ENCODE data around the gene SNRPD2.
"Not testable (repeated sequence)": the region's sequence is repeated elsewhere in the genome, so short reads cannot be mapped to it uniquely, and the experiment has no call there.

The SNRPD2 gene

DNA sequence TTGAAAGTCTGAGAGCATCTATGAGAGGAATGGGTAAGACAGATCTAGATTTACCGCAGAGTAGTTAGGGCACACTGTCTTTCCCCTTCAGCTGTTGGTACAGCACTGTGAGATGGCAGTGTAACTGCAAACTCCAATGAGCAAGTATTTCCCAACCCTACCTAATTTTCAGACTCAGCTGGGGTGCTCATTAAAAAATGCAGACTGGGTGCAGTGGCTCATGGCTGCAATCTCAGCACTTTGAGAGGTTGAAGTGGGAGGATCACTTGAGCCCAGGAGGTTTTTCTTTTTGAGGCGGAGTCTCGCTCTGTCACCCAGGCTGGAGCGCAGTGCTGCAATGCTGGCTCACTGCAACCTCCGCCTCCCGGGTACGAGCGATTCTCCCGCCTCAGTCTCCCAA lies 13.4 kb upstream of the SNRPD2 start:
- no peak for DNase-seq (ENCODE audit: low read depth in 2 of 2)

DNA sequence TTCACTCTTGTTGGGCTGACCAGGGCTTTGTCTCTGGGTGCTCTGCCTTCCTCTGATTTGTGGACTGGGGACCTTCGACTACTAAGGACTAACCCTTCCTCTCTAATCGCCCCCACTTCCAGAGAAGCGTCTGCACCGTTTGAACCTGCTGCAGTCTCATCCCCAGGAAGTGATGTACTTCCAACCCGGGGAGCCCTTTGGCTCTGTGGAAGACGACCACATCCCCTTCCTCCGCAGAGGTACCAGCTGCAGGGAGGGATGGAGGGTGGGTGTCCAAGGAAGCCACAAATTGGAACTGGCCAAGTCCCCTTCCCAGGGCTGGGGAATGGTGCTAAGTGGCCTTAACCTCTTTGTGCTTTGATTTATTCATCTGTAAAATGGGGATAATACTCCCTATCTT lies 9.9 kb upstream of the SNRPD2 start:
- DNase-seq (ENCODE audit: low read depth in 2 of 2): no peak

DNA sequence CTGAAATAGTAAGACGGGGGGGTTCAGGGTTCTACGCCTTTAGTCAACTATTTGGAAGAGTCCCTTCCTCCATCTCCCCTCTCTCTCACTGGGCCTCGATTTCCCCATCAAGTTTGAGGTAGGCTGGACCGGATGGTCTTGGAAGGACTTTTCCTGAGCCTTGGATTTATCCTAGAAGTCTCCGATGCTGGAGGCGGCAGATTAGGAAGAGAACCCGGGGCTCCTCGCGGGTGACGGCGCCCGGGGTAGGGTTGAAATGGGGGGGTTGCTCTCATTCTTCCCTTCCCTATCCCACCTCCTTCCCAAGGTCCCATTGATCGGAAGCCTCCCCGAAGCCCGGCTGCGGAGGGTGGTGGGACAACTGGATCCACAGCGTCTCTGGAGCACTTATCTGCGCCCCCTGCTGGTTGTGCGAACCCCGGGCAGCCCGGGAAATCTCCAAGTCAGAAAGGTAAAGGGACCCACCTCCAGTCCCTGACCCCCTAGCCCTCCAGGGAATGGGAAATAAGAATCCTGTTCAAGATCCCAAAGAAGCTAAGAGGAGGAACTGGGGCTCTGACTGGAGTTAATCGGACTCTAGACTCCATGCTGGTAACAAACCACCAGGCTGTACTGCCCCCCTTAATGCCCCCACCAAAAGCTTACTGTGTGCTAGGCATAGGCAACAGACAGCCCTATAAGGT lies 1.5 kb upstream of the SNRPD2 start:
- peak; percentile 61 to 66 for DNase-seq (ENCODE audit: low read depth in 2 of 2)

DNA sequence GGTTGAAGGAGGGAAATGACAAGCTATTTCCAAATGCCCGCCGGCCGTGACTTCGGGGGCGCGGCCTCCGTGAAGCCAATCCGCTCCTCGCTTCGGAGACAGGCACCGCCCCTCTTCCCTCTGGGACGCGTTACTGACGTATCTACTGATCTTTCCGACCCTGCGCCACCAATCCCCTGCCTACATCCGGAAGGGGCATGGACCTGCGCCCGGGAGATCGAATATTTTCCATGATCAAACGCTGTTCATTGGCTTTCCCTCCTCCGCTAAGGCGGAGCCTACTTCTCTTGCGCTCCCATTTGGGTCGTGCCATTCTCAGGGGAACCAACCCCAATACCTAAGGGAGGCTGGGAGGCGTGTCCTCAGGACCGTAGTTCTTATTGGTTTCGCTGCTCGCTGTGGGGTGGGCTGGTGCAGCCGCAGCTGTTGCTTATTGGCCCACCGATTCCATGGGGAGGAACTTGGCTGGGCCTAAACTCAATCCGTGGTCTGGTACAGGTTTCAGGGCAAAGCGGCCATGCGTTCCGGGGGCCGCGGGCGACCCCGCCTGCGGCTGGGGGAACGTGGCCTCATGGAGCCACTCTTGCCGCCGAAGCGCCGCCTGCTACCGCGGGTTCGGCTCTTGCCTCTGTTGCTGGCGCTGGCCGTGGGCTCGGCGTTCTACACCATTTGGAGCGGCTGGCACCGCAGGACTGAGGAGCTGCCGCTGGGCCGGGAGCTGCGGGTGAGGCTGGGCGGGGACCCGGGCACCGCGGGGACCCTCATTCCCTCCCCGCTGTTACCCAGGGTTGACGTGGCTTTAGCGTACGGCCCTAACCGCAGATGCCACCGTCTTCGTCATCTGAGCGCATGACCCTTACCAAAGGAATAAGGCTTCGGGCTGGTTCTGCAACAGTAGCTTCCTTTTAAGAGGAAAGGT lies 693 bp upstream of the SNRPD2 start, which contains the start of gene QPCTL:
TSS of gene QPCTL (plus strand) at position 480 of the 919 bp plus-strand sequence. CDS start at position 518, 38 bp downstream.
- peak; percentile 96 to 97 for DNase-seq (ENCODE audit: low read depth in 2 of 2)

DNA sequence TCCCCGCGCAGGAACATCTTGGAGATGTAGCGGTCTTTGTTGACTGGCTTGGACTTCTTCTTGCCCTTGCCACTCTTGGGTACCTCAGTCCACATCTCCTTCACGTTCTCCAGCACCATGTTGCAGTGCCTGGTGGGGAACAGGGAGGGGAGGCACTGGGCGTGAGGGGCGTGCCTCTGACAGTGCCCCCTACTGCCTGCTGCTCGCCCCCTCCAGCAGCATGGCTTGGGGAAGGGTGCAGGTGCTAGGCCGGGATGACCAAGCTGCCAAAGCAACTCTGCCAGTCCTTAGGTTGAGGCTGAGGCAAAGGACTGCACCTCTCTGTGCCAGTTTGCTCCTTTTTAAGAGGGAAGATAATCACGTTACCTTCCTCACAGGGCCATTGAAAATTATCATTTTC lies 4.2 kb downstream of the SNRPD2 start:
- DNase-seq (ENCODE audit: low read depth in 2 of 2): no peak

DNA sequence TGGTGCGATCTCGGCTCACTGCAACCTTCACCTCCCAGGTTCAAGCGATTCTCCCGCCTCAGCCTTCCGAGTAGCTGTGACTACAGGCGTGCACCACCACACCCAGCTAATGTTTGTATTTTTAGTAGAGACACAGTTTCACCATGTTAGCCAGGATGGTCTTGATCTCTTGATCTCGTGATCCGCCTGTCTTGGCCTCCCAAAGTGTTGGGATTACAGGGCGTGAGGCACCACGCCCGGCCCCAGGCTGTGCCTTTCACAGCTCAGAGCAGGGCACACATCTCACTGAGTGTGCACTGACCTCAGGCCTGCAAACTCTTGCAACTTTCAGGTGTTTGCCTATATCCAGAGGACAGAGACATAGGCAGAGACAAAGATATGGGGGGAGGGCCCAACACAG lies 6.7 kb downstream of the SNRPD2 start:
- DNase-seq (ENCODE audit: low read depth in 2 of 2): not testable (repeated sequence)

DNA sequence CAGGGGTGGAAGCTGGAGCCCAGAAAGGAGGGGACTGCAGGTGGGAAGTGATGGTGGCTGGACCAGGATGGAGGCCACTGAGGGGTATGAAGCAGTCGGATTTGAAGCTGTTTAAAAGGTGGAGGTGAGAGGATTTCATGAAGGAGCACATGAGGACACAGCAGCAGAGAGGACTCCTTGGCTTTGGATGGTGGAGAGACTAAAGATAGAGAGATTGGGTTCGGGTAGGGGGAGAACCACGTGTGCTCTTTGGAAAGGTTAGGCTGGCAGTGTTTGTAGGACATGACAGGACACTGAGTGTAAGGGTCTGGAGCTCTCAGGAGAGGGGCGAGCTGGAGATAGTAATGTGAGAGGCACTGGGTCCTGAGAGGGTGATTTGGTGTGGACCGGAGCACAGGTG lies 8.8 kb downstream of the SNRPD2 start:
- DNase-seq (ENCODE audit: low read depth in 2 of 2): no peak

DNA sequence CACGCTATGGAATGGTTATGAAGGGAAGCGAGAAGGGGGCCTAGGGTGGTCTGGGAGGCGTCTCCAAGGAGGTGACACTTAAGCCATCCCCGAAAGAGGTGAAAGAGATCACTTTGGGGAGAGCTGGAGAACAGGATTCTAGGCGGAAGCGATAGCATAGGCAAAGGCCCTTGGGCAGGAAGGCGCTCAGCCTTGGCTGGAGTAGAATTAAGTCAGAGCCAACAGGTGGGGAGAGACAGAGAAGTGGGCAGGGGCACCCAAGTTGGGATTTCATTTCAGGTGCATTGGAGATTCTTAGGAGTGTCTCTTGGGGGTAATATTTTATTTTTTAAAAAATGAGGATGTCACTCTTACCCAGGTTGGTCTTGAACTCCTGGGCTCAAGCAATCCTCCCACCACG lies 9.6 kb downstream of the SNRPD2 start:
- no peak for DNase-seq (ENCODE audit: low read depth in 2 of 2)

DNA sequence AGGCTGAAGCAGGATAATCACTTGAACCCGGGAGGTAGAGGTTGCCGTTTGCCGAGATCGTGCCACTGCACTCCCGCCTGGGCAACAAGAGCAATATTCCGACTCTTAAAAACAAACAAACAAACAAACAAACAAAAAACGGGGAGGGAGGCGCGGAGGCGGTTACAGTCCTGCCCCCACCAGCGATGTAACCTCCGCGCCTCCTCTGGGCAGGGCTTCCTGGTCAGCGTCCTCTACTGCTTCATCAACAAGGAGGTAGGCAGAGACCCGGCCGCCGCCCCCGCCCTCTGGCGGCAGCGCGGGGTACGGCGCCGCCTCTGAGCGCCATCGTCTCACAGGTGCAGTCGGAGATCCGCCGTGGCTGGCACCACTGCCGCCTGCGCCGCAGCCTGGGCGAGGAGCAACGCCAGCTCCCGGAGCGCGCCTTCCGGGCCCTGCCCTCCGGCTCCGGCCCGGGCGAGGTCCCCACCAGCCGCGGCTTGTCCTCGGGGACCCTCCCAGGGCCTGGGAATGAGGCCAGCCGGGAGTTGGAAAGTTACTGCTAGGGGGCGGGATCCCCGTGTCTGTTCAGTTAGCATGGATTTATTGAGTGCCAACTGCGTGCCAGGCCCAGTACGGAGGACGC lies 10.2 kb downstream of the SNRPD2 start:
- DNase-seq (ENCODE audit: low read depth in 2 of 2): peak; percentile 79 to 85

DNA sequence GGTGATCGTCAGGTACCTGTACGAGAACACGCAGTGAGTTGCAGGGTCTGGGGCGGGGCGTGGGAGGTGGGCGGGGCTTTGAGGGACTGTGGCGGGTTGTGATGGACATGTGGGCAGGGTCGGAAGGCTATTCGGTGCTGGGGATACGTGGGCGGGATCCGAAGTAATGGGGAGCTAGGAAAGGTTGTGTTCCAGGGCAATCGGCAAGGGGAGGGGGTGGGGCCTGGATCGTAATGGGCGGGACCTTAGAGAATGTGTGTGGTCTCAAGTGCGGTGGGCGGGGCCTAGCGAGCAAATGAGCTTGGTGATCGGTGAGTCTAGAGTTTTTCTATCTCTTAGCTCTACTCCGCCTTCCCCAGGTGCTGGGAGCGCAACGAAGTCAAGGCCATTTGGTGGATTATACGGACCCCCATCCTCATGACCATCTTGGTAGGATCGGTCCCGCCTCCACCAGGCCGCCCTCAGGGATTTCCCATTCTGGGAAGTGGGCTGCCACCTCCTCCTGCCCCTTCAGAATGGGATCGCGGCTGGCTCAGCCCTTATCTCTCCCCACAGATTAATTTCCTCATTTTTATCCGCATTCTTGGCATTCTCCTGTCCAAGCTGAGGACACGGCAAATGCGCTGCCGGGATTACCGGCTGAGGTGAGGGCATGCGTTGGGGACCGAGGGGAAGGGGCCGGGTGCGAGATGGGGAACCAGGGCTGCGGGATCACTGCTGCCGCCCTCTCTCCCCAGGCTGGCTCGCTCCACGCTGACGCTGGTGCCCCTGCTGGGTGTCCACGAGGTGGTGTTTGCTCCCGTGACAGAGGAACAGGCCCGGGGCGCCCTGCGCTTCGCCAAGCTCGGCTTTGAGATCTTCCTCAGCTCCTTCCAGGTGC lies 14.2 kb downstream of the SNRPD2 start:
- DNase-seq (ENCODE audit: low read depth in 2 of 2): peak; percentile 66 to 84

DNA sequence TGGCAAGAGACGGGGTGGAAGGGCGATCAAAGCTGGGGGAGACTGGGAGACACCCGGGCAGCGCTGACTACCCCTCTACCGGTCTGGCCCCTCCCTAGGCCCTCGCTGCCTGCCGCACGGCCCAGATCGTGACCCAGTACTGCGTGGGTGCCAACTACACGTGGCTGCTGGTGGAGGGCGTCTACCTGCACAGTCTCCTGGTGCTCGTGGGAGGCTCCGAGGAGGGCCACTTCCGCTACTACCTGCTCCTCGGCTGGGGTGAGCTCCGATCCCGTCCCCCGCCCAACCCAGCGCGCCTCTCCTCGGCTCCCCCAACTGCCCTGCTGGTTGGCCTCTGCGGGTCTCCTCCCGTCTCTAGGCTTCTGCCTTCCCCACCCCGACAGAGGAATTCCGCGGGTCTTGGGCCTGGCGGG lies 14.9 kb downstream of the SNRPD2 start:
- peak in 1 of 2 donors; percentile 44 for DNase-seq (ENCODE audit: low read depth in 2 of 2)

DNA sequence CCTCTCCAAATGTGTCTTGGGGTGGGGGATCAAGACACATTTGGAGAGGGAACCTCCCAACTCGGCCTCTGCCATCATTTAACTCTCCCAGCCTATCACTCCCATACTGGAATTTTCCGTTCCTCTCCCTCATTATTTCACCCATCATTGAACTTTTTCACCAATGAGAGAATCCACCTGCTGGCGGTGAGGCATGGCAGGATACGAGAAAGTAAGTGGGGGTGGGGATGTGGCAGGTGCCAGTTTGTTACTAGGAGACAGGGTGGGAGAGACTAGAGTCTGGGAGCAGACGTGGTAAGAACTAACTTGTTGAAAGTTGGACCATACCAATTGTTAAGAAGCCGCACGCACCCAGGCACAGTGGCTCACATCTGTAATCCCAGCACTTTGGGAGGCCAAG lies 16.8 kb downstream of the SNRPD2 start:
- no peak for DNase-seq (ENCODE audit: low read depth in 2 of 2)

DNA sequence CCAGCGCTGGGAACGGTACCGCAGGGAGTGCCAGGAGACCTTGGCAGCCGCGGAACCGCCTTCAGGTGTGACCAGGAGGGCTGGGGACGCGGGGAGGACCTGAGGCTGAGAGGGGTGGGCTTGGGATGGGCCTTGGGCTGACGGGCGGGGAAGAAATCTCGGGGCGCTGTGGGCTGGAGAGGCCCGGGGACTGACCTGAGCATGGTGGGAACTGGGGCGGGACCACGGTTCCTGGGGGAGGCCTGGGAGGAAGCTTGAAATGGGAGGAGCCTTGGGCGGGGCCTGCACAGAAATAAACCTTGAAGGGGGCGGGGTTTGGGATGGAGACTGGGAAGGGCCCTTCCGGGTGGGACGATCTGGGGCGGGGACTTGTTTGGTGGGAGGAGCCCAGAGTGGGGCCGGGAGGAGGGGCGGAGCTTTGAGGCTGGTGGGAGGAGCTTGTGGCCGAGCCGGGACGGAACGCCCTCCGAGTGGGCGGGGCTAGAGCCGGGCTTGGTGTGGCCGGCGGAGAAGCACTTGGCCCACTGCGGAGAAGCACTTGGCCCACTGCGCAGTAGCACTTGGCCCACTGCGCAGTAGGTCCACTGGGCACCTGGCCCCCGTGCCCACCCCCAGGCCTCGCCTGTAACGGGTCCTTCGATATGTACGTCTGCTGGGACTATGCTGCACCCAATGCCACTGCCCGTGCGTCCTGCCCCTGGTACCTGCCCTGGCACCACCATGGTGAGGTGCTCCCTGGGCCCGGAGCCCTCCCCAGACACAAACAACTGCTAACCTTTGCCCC lies 20.9 kb downstream of the SNRPD2 start:
- peak; percentile 58 to 65 for DNase-seq (ENCODE audit: low read depth in 2 of 2)

DNA sequence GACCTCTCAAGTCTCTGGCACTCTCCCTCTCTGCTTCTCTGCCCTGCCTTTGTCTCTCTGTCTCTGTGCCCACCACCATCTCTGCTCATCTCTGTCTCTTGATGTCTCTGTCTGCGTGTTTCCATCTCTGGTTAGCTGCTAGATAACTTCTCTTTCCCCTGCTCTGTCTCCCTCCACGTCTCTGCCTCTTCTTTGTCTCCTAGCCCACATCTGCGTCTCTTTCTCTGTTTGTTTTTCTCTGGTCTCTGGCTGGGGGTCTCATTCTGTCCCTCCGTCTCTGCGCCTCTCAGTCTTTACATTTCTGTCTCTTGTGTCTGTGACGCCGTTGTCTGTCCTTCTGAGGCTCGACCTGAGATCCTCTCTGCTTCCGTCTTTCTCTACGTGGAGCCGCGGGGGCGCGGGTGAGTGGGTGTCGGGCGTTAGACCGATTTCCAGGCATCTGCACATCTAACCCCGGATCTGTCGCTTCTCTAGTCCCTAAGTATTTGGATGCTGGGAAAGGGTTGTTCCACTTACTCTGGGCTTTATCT lies 23.3 kb downstream of the SNRPD2 start:
- DNase-seq (ENCODE audit: low read depth in 2 of 2): no peak

DNA sequence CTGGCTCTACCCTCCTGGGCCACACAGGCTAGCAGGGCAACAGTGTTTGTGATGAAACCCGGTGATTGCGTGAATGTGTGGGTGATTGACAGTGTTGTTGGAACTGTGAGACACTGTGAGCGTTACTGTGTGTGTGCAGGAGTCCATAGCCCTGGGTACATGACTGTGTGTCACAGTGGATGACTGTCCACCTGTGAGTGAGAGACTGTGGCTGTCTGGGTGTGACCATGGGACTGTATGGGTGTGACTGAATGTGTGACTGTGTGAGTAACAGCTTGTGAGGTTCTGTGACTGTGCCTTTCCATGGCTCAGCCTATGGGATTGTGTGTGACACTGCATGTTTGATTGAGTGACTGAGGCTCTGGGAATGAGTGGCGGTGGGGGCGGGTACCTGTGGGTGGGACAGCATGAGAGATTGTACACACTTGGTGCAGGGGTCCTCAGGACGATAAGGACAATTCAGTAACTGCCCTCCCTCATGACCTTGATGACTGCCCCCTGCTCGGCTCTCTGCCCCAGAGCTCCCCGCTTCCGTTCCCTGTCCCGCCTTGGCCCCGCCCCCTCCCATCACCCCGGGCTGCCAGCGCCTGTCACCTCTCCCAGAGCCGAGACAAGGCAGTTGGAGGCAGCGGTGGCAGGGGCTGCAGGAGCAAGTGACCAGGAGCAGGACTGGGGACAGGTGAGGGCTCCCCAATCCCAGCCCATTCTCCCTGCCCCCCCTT lies 24.0 kb downstream of the SNRPD2 start, which contains the start of gene GIPR:
TSS of gene GIPR (plus strand) at position 602 of the 722 bp plus-strand sequence. CDS start 1,300 bp downstream, outside the sequence.
- DNase-seq (ENCODE audit: low read depth in 2 of 2): peak; percentile 56 to 66

DNA sequence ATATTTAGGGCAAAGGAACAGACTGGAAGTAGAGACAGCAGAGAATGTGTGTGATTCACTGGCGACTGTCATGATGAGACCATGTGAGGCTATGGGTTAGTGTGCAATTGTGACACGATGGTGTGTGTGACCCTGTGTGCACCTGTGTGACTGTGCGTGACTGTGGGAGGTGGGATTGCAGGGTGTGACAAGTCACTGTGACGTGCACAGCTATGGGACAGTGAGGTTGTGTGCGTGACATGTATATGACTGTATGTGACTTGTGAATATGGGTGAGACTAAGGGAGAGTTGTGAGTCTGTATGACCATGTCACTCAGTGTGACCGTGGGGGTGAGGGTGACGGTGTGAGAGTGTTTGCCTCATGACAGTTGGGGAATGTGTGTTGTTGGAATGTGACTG lies 27.2 kb downstream of the SNRPD2 start:
- DNase-seq (ENCODE audit: low read depth in 2 of 2): no peak

DNA sequence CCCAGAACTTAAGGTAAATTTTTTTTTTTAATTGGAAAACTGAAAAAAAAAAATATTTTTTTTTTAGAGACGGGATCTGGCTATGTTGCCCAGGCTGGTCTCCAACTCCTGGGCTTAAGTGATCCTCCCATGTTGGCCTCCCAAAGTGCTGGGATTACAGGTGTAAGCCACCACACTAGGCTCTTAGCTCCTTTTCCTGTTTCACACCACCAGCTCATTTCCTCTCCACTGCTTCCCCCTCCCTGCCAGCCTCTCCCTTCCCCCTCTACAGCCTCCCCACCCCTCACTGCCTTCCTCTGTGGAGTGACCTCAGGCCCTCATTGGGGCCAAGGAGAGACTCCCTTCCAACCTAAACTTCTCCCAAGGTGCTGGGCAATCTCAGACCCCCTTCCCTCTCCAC lies 28.0 kb downstream of the SNRPD2 start:
- no peak for DNase-seq (ENCODE audit: low read depth in 2 of 2)

DNA sequence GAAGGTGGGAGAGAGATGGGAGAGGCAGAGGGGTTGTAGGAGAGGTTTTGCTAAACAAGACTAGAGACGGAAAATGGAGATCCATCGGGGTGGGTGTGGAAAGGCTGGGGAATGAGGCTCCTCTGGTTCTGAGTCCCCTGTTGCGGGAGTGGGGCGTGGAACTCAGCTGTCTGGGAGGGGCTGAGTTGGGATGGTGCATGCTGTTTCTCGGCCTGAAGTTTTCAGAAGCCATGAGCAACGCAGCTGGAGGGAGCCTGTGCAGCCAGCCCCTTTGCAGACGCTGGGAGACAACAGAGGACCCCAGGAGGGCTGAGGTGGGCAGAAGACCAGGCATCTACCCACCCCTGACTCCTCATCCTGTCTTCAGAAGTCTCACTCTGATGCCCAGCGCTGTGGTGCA lies 31.1 kb downstream of the SNRPD2 start:
- DNase-seq (ENCODE audit: low read depth in 2 of 2): no peak

DNA sequence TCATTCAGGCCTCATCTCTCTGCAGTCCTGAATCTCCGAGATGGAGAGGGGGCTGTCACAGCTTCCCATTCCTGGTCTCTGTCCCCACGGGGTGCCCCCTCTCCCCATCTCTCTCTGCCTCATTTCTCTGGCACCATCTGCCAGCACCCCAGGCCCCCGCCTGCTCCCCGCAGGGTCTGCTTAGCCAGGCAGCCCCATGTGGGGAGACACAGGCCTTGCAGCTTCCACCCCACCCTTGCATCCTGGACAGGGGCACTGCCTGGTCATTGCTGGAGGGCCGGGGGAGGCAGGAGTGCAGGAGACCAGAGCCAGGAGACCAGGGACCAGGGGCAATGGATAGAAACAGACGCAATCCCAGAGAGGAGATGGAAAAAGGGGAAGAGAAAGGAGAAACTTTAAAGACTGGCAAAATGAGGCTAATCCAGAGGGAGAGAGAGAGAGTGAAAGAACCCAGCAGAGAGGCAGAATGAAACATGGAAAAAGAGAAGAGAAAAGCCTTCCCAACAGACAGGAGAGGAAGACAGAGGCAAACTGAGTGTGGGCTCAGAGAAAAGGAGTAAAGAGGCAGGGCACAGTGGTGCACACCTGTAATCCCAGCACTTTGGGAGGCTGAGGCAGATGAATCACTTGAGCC lies 32.5 kb downstream of the SNRPD2 start:
- DNase-seq (ENCODE audit: low read depth in 2 of 2): no peak

All from stimulated activated CD8-positive, alpha-beta memory T cell treated with anti-CD3 and anti-CD28 coated beads, Interleukin-15, amount 100 ng/mL, for 48 hours (primary cell).